GM13976 (cell line): ENCODE data around the gene HBQ1.

Source experiments
- DNase-seq: peaks from one replicate; pipeline ENCODE4 v3.0.0; 2012; ENCODE audit warnings: low spot score
- in situ Hi-C: fragments of 300-500 bp; cut with MboI; formaldehyde crosslinking; loops from one replicate; pipeline ENCODE4 v1.12.0; 2022; ENCODE audit warnings: low sequenced_read_pairs, mixed read lengths, inconsistent platforms; ENCODE audit not compliant: unreplicated experiment
- TF ChIP-seq, protein P1 (sequence below): IDR thresholded peaks from 2 replicates; pipeline ENCODE4 v1.5.1; 2012; ENCODE audit warnings: borderline replicate concordance, mild to moderate bottlenecking; ENCODE audit not compliant: insufficient read depth; ENCODE audit errors: extremely low read depth, missing control alignments, control extremely low read depth

Gene HBQ1

DNA sequence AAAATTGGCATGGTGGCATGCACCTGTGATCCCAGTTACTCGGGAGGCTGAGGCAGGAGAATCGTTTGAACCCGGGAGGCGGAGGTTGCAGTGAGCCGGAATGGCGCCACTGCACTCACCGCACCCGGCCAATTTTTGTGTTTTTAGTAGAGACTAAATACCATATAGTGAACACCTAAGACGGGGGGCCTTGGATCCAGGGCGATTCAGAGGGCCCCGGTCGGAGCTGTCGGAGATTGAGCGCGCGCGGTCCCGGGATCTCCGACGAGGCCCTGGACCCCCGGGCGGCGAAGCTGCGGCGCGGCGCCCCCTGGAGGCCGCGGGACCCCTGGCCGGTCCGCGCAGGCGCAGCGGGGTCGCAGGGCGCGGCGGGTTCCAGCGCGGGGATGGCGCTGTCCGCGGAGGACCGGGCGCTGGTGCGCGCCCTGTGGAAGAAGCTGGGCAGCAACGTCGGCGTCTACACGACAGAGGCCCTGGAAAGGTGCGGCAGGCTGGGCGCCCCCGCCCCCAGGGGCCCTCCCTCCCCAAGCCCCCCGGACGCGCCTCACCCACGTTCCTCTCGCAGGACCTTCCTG is at the start of gene HBQ1:
Gene HBQ1 (plus strand): TSS at position 359 of the 575 bp plus-strand sequence. CDS start 28 bp downstream, at position 387.
- DNase-seq: peak; percentile 64
- in situ Hi-C loops: loop anchor here (5.0 kb wide), 1 partner anchor 63 kb away; no protein-coding TSS in a partner anchor
- TF ChIP-seq, protein P1, sequence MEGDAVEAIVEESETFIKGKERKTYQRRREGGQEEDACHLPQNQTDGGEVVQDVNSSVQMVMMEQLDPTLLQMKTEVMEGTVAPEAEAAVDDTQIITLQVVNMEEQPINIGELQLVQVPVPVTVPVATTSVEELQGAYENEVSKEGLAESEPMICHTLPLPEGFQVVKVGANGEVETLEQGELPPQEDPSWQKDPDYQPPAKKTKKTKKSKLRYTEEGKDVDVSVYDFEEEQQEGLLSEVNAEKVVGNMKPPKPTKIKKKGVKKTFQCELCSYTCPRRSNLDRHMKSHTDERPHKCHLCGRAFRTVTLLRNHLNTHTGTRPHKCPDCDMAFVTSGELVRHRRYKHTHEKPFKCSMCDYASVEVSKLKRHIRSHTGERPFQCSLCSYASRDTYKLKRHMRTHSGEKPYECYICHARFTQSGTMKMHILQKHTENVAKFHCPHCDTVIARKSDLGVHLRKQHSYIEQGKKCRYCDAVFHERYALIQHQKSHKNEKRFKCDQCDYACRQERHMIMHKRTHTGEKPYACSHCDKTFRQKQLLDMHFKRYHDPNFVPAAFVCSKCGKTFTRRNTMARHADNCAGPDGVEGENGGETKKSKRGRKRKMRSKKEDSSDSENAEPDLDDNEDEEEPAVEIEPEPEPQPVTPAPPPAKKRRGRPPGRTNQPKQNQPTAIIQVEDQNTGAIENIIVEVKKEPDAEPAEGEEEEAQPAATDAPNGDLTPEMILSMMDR: peak; percentile 51

DNA sequence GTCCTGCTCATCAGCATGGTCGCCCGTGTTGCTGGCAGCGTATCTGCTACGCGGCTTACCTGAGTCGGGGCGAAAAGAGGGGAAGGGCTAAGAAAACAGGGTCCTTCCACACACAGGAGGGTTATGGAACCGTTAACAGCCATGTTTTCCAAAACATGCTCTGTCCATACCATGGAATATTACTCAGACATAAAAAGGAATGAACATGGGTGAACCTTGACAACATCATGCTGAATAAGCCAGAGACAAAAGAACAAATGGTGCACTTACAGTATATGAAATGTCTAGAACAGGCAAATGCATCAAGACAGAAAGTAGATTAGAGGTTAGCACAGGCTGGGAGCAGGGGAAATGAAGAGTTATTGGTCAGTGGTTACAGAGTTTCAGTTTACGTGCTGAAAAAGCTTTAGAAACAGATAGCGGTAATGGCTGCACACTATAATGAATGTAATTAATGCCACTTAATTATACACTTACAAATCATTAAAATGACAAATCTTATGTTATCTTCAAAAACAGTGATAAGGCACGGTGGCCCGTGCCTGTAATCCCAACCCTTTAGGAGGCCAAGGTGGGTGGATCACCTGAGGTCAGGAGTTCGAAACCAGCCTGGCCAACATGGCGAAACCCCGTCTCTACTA is 49.6 kb upstream of the HBQ1 start:
- in situ Hi-C loops: no loop called here
- TF ChIP-seq, protein P1: no peak

DNA sequence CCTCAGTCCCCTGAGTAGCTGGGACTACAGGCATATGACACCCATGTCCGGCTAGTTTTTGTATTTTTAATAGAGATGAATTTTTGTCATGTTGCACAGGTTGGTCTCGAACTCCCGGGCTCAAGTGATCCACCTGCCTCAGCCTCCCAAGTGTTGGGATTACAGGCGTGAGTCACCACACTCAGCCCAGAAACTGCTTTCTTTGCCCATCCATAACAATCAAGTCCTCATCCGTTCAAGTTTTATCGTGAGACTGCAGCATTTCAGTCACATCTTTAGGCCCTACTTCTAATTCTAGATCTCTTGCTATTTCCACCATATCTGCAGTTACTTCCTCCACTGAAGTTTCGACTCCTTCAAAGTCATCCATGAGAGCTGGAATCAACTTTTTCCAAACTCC is 48.1 kb upstream of the HBQ1 start:
- in situ Hi-C loops: no loop called here
- TF ChIP-seq, protein P1: no peak
- DNase-seq: no peak

More for the DNA sequence above, 49.6 kb upstream of the HBQ1 start:
- DNase-seq: peak; percentile 47

DNA sequence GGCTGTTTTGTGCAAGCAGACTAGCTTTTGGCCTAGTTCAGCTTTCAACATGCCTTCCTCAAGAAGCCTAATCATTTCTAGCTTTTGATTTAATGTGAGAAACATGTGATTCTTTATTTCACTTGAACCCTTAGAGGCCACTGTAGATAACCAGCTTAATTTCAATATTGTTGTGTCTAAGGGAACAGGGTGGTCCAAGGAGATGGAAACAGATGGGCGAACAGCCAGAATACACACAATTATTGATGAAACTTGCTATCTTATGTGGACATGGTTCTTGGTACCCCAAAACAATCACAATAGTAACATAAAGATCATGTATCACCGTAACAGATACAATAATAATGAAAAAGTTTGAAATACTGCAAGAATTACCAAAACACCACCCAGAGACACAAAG is 46.5 kb upstream of the HBQ1 start:
- TF ChIP-seq, protein P1: no peak

DNA sequence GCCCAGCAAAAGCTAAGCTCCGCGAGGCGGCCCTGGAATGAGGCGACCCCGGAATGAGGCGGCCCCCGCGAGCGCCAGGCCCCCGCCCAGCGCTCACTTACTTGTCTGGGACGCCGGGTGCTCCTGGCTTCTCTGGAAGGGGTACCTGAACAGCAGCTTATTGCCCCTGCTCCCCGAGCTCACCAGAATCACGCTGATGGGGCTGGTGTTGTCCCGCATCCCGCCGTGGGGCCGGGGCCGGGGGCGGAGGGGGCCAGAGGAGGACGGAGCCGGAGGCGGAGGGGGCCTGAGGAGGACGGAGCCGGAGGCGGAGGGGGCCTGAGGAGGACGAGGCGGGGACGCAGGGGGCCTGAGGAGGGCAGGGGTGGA is 42.2 kb upstream of the HBQ1 start:
- DNase-seq: peak; percentile 56
- in situ Hi-C loops: no loop called here
- TF ChIP-seq, protein P1: no peak

More for the DNA sequence above, 46.5 kb upstream of the HBQ1 start:
- in situ Hi-C loops: no loop called here
- DNase-seq: no peak

DNA sequence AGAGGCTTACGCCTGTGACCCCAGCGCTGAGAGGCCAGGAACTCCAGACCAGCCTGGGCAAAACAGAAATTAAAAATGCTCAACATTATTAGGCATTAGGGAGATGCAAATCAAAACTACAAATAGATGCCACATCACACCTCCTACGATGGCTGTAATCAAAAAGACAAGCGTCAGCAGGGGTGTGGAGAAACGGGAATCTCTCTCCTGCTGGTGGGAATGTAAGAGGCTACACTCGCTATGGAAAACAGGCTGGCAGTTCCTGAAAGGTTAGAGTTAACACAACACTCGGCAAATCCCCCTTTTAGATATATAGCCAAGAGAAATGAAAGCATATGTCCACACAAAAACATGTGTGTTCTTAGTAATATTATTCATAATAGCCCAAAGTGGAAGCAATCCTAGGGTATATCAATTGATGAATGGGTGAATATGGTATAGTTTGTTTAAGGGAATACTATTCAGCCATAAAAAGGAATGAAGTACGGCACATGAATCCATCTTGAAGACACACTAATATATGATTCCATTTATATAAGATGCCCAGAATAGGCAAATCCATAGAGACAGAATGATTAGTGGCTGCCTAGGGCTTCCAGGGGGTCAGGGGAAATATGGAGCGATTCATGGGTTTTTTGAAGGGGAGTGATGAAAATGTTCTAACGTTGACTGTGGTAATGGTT is 39.9 kb upstream of the HBQ1 start:
- in situ Hi-C loops: no loop called here
- TF ChIP-seq, protein P1: no peak
- DNase-seq: no peak
